Subcutaneous abdominal adipose tissue (tissue), 5 donors: Measurements from ENCODE around the gene GNG3.
A peak's percentile ranks its signal among the peaks of the same experiment; 100 is the strongest.

Experiments used
- H3K27ac ChIP-seq: one replicate; pipeline ENCODE4 v1.7.0; 2013; ENCODE audit warnings: low read depth, mild to moderate bottlenecking, inconsistent platforms, low read length, moderate library complexity
- H3K27me3 ChIP-seq, 5 donors: one replicate each; pipeline ENCODE4 v1.7.0; 2013; ENCODE audit warnings: low read length in 5 of 5, inconsistent platforms in 1 of 5; ENCODE audit not compliant: control insufficient read depth in 5 of 5, insufficient read depth in 4 of 5
- H3K36me3 ChIP-seq, 5 donors: one replicate each; pipeline ENCODE4 v1.7.0; 2013; ENCODE audit warnings: low read length in 5 of 5; ENCODE audit not compliant: control insufficient read depth in 5 of 5, insufficient read depth in 5 of 5
- H3K4me1 ChIP-seq, 5 donors: one replicate each; pipeline ENCODE4 v1.7.0; 2013; ENCODE audit warnings: low read length in 5 of 5, mild to moderate bottlenecking in 3 of 5, moderate library complexity in 1 of 5; ENCODE audit not compliant: control insufficient read depth in 5 of 5, insufficient read depth in 5 of 5
- H3K4me3 ChIP-seq, 5 donors: one replicate each; pipeline ENCODE4 v1.7.0; 2013; ENCODE audit warnings: low read length in 5 of 5, low read depth in 1 of 5
- H3K9ac ChIP-seq, 5 donors: one replicate each; pipeline ENCODE4 v1.7.0; 2013; ENCODE audit warnings: low read length in 5 of 5, mild to moderate bottlenecking in 4 of 5, moderate library complexity in 3 of 5
- H3K9me3 ChIP-seq, 5 donors: one replicate each; pipeline ENCODE4 v1.7.0; 2013; ENCODE audit warnings: low read length in 5 of 5; ENCODE audit not compliant: control insufficient read depth in 5 of 5
- donor health status: healthy.
- donor health status: healthy.
- donor health status: healthy.
- donor health status: healthy.
- donor health status: healthy.

The GNG3 gene

DNA sequence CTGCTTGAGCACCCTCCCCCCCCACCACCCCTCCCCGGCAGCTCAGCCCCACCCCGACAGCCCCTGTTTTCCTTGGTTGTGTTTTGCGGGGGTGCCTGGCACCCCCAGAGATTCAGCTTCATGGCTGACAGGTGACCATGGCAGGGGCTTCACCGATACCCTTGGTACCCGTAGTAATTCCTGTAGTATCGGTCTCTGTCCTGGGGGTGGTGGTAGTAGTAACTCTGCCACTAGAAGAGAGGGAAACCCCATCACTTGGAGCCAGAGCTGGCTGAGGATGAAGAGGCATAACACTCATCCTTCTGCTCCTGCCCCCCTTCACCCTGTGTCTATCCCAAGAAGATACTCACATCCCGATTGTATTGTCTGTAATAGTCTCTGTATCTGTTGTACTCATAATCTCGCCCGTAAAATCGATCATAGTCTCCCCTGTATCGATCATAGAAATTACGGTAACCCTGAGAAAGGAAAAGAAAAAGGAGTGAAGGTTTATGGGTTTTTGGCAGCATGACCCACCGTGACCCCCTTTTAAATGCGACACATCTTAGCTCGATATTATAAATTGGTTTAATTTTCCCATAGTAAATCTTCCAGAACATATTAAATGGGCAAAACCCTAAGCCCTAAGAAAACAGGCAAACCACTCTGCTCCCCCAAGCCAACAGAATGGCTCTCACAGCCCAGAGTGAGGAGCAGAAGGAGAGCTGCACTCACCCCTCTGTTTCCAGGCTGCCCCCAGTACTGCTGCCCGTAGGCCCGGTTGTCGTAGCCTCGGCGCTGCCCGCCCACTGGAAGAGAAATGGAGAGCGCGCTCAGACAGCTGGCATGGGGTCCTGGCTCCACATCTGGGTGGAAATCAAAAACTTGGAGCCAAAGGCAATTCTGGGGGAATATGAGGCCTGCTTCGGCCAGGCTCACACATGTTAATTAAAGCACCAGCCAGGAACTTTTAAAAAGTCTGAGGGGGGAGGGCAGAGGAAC is 8.0 kb downstream of the GNG3 start:
- H3K9ac ChIP-seq = no peak overlapping the region
- H3K9me3 ChIP-seq = no peaks in the 10 kb centered on the region
- no peak overlapping the region for H3K4me3 ChIP-seq
- H3K27me3 ChIP-seq = no peaks in the 10 kb centered on the region
- H3K4me1 ChIP-seq = peaks cover 0 to 12% (median 9%) of the 10 kb centered on the region in 5 donors
- no peak overlapping the region for H3K27ac ChIP-seq
- H3K36me3 ChIP-seq = peaks cover 25 to 94% (median 84%) of the 10 kb centered on the region in 5 donors

- H3K4me1 ChIP-seq = peaks cover 0 to 12% (median 5%) of the 10 kb centered on the region in 5 donors
- H3K9ac ChIP-seq = no peak overlapping the region
- H3K27me3 ChIP-seq = no peaks in the 10 kb centered on the region
- peaks cover 30 to 96% (median 87%) of the 10 kb centered on the region in 5 donors for H3K36me3 ChIP-seq
- no peaks in the 10 kb centered on the region for H3K9me3 ChIP-seq
- H3K27ac ChIP-seq = peak overlapping the region; percentile 0
- H3K4me3 ChIP-seq = no peak overlapping the region
Observed at GRCh38 chr11:62716206-62716605, 8.7 kb downstream of the GNG3 start.

- H3K9me3 ChIP-seq = no peaks in the 10 kb centered on the region
- H3K9ac ChIP-seq = no peak overlapping the region
- no peak overlapping the region for H3K4me3 ChIP-seq
- peaks cover 0 to 12% (median 5%) of the 10 kb centered on the region in 5 donors for H3K4me1 ChIP-seq
- peaks cover 36 to 96% (median 89%) of the 10 kb centered on the region in 5 donors for H3K36me3 ChIP-seq
- H3K27ac ChIP-seq = peak overlapping the region; percentile 0
- H3K27me3 ChIP-seq = no peaks in the 10 kb centered on the region
Observed at GRCh38 chr11:62716816-62717215, 9.3 kb downstream of the GNG3 start.

DNA sequence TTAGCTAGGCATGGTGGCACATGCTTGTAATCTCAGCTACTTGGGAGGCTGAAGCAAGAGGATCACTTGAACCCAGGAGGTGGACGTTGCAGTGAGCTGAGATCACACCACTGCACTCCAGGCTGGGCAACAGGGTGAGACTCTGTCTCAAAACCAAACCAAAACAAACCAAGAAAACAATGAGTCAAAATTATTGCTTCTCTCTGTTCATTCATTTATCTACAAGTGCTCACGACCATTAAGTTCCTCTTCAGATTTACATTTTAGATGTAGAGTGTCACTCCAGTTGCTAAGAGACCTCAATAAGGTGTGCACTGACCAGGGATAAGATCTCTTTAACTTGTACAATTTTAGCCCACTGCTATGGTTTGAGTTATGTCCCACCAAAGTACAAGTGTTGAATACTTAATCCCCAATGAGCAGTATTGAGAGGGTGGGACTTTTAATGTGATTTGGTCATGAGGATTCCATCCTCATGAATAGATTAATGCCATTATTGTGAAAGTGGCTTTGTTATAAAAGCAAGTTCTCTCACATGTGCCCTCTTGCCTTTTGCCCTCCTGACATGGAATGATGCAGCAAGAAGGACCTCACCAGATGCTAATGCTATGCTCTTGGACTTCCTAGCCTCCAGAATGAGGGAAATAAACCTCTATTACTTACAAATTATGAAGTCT is 12.0 kb downstream of the GNG3 start:
- H3K9ac ChIP-seq = no peak overlapping the region
- H3K9me3 ChIP-seq = no peaks in the 10 kb centered on the region
- peaks cover 0 to 12% (median 8%) of the 10 kb centered on the region in 5 donors for H3K4me1 ChIP-seq
- no peak overlapping the region for H3K4me3 ChIP-seq
- peaks cover 50 to 97% (median 96%) of the 10 kb centered on the region in 5 donors for H3K36me3 ChIP-seq
- H3K27ac ChIP-seq = peak overlapping the region; percentile 8
- H3K27me3 ChIP-seq = no peaks in the 10 kb centered on the region

- Histone ChIP-seq H3K4me1 (peaks cover 10 to 33% (median 30%) of the 10 kb centered on the region in 5 donors), H3K27ac (no peak overlapping the region), H3K4me3 (no peak overlapping the region), H3K36me3 (peaks cover 44 to 76% (median 72%) of the 10 kb centered on the region in 5 donors), H3K9me3 (no peaks in the 10 kb centered on the region), H3K27me3 (no peaks in the 10 kb centered on the region), H3K9ac (no peak overlapping the region)
Observed at GRCh38 chr11:62721994-62722393, 14.5 kb downstream of the GNG3 start.

DNA sequence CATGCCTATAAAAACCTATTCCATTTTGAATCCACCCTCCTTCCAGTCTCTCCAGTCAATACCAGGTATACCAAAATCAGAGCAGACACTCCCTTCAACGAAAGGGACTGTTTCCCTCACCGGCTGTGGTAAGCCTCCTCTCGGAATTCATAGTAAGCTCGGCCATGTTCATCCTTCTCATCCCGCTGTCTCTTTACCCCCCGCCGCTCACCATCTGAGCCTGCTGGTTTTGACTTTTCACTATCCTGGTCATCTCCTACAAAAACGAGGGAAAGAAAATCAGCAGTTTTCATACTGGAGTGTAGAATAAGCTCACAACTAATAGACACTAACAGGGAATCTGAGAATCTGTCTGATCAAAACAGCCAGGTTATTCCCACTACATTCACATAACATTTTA is 16.7 kb downstream of the GNG3 start:
- Histone ChIP-seq H3K27ac (peak overlapping the region; percentile 98), H3K36me3 (peaks cover 35 to 54% (median 50%) of the 10 kb centered on the region in 5 donors), H3K4me1 (peaks cover 15 to 42% (median 35%) of the 10 kb centered on the region in 5 donors), H3K4me3 (peak overlapping the region in 4 of 5 donors; percentile 5 to 97 (median 40)), H3K27me3 (no peaks in the 10 kb centered on the region), H3K9ac (peak overlapping the region in 4 of 5 donors; percentile 60 to 98 (median 80)), H3K9me3 (no peaks in the 10 kb centered on the region)

DNA sequence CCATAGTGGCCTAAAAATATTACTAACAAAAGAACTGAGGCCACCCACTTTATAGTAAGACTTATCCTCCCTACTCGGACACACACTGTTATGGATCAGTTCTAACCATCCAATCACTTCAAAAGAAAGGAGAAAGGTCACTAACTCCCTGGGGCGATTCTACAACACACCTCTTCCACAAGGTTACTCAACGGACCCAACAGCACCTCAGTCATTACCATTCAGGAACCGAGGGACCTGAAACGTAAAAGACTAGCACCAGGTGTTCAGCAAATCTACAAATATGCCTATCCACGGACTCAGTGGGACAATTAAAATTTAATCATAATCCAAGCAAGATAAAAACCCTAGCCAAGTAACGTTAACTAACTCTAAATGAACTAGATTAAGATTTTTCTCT is 18.2 kb downstream of the GNG3 start:
- H3K27me3 ChIP-seq = no peaks in the 10 kb centered on the region
- peak overlapping the region; percentile 74 to 97 (median 94) for H3K4me3 ChIP-seq
- no peaks in the 10 kb centered on the region for H3K9me3 ChIP-seq
- peaks cover 27 to 39% (median 35%) of the 10 kb centered on the region in 5 donors for H3K36me3 ChIP-seq
- peak overlapping the region; percentile 98 for H3K27ac ChIP-seq
- peaks cover 15 to 54% (median 45%) of the 10 kb centered on the region in 5 donors for H3K4me1 ChIP-seq
- H3K9ac ChIP-seq = peak overlapping the region; percentile 92 to 98 (median 97)

GRCh38 chr11:62726156-62726914 is 18.9 kb downstream of the GNG3 start:
- Histone ChIP-seq H3K4me1 (peaks cover 15 to 54% (median 47%) of the 10 kb centered on the region in 5 donors), H3K27me3 (no peaks in the 10 kb centered on the region), H3K4me3 (peak overlapping the region; percentile 74 to 97 (median 94))

DNA sequence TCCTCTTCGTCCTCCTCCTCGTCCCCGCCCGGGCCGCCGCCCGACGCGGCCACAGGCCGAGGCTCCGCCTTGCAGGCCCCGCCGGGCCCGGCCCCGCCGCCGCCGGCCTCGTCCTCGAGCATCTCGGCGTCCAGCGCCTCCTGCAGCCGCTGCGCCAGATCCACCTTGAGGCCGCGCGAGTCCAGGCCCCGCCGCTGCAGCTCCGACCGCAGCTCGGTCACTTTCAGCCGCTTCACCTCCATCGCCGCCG is 19.4 kb downstream of the GNG3 start:
- H3K4me3 ChIP-seq = peak overlapping the region in 4 of 5 donors; percentile 74 to 97 (median 90)
- peaks cover 15 to 54% (median 49%) of the 10 kb centered on the region in 5 donors for H3K4me1 ChIP-seq
- H3K9ac ChIP-seq = peak overlapping the region; percentile 92 to 98 (median 97)
- peak overlapping the region; percentile 98 for H3K27ac ChIP-seq
- H3K9me3 ChIP-seq = no peaks in the 10 kb centered on the region
- peaks cover 16 to 29% (median 27%) of the 10 kb centered on the region in 5 donors for H3K36me3 ChIP-seq
- no peaks in the 10 kb centered on the region for H3K27me3 ChIP-seq

More at GRCh38 chr11:62726156-62726914, 18.9 kb downstream of the GNG3 start:
- peak overlapping the region; percentile 92 to 98 (median 97) for H3K9ac ChIP-seq
- no peaks in the 10 kb centered on the region for H3K9me3 ChIP-seq
- peak overlapping the region; percentile 98 for H3K27ac ChIP-seq
- peaks cover 21 to 33% (median 32%) of the 10 kb centered on the region in 5 donors for H3K36me3 ChIP-seq
